HG03280 (cell line): ENCODE results near the gene LRRC28.
"Not testable (repeated sequence)": the region's sequence is repeated elsewhere in the genome, so short reads cannot be mapped to it uniquely, and the experiment has no call there.

Experiments
- ATAC-seq: cut with Tn5 transposase; IDR thresholded peaks from one replicate; pipeline ENCODE4 v1.9.1; 2021; ENCODE audit warnings: mild to moderate bottlenecking, moderate library complexity; ENCODE audit not compliant: unreplicated experiment

LRRC28 gene

DNA sequence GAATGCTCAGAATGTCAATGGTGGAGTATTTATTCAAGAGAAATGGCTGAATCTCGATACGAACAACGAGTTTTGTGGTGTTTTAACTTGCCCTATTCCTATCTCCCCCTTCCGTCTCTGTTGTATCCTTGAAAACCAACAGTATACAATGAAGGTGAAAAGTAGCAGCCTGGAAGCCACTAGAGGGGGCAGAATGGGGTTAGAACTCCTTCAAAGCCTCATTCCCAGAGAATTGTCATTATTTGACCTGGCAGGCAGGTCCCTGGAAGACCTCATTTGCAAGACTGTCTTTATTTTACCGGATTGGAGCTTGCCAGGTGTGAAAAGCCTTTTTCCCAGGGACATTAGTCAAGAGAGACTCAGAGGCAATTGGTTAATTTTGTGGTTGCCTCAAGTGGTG is 139.4 kb downstream of the LRRC28 start:
- no peak for ATAC-seq

DNA sequence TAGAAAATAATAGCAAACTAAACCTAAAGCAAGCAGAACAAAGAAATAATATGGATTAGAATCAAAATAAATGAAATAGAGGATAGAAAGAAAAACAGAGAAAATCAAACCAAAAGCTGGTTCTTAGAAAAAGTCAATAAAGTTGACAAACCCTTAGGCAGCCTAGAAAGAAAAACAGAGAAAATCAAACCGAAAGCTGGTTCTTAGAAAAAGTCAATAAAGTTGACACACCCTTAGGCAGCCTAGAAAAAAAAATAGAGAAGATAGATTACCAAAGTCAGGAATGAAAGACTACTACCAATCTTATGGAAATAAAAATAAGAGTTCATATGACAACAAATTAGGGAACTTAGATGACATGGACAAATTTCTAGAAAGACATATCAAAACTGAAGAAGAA is 142.4 kb downstream of the LRRC28 start:
- ATAC-seq: no peak

DNA sequence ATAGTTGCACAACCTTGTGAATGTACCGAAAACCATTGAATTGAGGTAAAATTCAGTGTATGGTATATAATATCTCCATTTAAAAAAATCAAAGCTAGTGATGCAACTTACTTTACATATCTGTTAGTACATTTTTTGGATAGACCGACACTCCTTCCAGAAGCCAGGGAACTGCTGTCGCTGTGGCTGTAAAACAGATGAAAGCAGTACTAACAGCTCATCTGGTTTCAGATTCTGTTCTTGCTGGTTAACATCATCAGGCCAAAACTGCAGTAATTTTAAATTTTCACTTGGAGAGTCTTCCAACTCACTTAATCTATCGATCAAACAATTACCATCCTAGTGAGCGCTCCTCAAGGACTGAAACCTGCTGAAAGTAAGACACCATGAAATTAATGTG is 145.1 kb downstream of the LRRC28 start:
- ATAC-seq: no peak

DNA sequence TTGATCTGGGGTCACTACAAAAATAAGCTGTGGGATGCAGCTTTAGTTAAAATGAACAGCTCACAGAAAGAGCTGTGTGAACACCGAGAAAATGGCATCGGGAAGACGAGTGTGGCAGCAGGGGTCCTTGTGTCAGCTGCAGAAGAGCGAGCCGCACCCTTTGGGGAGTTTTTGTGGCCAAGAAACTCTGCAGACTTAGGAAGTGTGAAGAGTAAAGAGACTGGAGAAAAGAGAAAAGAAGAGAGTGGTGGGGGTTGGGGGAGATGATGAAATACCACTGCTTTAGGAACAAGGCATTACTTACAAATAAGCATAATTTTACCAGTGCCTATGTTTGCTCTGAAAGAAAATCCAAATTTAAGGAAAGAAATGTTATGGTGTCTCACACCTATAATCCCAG is 147.8 kb downstream of the LRRC28 start:
- no peak for ATAC-seq

DNA sequence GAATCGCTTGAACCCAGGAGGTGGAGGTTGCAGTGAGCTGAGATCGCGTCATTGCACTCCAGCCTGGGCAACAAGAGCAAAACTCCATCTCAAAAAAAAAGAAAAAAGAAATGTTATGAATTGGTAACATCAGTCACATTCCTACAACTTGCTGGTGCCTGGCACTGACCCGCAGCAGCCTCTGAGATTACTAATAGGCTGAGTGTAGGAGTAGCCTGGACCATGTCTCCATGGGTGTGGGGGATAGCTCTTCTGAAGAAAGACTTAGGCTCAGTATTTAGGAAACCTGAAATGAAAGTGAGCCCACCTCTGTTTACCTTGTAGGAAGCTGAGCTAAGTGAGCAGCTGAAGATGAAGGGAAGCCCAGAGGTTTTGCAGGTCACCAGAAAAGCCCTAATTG is 148.3 kb downstream of the LRRC28 start:
- ATAC-seq: no peak

DNA sequence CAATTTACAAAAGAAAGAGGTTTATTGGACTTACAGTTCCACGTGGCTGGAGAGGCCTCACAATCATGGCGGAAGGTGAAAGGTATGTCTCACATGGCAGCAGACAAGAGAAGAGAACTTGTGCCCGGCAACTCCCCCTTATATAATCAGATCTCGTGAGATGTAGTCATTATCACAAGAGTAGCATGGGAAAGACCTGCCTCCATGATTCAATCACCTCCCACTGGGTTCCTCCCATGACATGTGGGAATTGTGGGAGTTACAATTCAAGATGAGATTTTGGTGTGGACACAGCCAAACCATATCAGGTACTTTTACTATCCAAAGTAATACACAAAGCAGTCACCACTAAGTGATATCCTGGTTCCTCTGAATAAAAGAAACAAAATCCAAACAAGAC is 149.9 kb downstream of the LRRC28 start:
- not testable (repeated sequence) for ATAC-seq

DNA sequence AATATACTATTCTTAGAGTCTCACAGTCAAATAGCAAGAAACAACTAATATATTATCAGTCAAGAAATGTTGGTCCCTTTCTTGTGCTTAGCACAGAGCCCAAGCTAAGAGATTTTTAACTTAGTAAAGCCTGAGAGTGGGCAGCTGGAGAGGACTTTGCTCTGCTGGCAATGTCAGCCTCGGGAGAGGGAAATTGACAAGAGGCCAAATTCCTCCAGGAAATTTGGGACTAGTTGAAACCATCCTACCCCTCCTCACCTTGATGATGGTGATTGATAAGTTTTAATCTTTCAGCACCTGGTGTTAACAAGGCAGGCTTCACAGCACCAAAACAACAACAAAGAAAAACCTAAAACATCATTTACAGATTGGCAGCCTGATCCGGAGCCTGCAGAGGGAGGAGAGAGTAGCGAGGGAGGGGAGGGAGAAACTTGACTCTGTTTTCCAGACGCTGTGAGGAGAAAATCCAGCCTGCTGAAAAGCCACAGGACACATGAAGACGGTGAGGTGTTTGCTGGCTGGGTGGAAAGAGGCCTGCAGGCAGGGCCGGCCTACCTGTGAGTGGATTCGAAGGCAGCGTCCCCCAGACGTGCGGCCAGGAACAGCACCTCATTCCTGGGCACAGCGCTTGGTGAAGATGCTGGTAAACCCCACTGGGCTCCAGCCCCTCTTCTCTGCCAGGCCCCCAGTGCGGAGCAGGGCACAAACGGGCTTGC is 150.9 kb downstream of the LRRC28 start:
- ATAC-seq: no peak

DNA sequence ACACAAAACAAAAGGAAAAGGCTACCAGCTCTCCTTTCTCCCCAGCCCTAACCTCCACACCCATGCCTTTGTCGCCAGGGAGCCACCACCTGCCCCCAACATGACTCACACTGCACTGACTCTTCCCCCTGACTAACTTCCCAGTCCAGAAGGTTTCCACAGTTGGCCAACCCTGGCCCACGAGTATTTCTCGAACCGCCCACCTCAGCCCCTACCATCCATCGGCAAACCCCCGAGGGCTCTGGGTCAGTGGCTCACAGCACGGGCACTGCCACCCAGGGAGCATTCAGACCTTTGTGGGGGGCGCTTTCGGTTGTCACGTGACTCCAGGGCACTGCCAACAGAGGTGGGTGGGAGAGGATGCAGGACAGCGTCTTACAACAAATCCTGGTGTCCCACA is 152.3 kb downstream of the LRRC28 start:
- ATAC-seq: no peak

DNA sequence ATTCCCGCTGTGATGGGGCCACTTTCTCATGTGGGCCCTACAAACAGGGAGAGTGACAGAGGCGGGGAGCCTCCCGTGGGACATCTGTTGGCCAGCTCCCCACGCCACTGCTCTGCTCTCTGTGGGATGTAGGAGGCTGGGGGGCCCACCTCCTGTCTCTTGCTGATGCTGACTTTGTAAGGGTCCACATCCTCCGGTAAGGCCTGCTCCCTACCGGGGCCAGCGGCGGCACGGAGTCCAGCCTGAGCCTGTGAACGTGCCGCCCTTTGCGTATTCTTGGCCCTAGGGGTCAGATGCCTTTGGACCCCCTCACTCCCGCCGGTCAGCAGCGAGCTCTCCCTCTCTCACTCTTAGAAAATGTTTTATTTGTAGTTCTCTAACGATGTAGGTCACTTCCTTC is 153.2 kb downstream of the LRRC28 start:
- ATAC-seq: no peak

DNA sequence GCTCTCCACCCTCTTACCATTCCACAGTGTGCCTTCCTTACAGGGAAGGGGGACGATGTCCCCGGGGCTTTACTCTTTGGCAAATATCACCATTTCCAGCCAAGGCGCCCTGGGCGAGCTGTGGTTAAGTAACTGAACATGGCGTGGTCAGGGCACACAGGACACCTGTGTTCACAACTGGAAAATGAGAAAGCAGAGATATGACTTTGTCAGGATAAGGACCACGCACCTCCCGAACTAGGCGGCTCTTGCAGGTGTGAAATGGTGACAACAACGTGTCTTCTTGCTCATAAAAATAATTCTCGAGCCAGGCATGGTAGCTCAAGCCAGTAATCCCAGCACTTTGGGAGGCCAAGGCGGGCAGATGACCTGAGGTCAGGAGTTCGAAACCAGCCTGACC is 154.8 kb downstream of the LRRC28 start:
- no peak for ATAC-seq

DNA sequence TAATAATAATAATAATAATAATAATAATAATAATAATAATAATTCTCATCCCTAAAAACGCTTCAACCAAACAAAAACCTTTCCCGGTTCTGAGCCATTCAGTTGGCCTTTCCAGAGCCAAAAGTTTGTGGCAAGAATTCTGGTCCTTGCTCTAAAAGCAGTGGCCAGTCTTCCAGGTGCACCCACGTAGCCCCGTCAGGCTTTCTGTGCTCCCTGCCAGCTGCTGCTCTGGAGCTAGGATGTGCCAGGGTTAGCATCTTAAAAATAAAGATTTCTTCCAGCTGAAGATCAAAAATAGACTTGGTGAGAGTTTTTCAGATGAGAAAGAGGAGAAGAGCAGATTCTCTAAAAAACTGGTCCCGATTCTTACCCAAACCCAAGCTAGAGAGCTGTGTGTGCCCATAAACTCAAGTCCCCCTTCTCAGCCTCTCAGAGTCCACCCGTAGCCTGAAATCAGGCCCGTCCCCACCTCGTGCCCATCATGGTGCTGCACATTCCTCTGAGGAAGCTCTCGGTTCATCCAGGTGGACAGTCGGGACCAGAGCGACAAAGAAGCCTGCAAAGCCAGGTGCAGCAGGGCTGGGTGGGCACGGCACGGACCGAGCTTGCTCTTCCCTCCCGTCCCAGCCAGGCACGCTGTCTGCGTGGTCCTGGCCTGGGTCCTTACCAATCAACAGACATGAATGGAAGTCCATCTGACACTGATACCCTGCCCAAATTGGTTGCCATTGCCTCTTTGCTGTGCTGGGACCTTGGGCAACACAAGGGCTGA is 155.6 kb downstream of the LRRC28 start:
- no peak for ATAC-seq

DNA sequence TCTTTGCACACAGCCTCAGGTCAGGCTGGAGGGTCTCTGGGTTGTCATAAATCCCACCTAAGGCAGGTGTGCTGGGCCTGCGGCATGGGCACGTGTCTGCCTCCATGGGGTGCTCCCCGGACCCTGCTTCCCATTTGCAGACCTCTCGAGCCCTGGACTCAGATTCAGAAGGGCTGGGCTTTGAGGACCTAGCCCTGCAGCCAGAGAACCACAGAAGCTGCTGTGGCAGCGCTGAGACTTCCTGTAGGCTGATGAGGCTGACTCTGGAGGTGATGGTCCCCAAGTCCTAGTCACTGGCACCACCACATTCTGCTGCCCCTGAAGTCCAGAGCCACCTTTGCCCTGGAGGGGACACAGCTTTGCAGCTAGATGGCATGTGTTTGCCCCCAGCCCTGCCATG is 156.4 kb downstream of the LRRC28 start:
- ATAC-seq: no peak

DNA sequence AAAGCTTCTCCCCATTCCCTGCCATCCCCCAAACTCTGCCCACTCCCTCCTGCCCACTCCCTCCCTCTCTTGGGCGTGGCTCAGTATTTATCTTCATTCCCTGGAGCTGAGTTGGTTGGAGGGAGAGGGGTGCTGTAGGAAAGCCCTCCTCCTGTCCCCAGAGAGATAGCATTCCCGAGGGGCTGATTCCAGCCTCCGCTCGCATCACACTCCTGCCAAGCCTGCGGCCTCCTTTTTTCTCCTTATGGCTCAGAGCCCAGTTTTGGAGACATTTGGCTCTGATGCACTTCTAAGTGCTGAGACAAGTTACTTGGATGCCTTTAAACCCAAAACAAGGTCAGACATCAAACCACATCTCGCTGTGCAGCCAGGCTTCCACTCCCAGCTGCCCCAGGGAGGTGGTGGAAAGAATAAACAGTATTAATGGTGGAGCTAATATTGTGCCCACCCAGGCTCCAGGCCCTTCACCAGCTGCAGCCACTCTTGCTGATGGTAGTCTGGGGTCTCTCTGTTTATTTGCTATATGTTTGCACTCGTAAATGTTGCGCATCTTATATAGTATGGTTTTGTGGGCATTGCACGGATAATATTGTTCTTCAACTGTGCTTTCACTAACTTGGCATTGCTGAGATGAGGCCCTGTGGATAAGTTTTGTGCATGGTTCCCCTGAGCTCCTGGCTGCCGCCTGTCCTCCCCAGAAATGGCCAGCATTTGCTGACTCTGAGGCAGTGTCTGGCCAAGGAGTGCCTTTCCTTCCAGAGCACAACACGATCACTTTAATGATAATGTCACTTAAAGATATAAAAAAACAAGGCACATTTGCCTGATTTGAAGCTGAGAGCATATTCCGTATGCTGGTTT is 157.2 kb downstream of the LRRC28 start:
- ATAC-seq: no peak

DNA sequence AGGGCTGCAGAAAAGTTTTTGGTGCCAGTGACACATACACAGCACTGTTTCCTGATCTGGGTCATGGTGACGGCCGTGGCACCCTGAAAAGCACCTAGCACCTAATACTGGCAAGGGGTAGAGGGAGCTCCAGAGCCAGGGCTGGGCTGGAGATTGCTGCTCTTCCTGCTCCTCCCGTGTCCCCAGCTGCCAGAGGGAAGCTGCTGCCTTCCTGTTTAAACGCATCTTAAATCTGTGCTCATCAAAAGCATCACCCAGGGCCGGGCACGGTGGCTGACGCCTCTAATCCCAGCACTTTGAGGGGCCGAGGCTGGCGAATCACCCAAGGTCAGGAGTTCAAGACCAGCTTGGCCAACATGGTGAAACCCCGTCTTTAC is 157.8 kb downstream of the LRRC28 start:
- ATAC-seq: no peak

DNA sequence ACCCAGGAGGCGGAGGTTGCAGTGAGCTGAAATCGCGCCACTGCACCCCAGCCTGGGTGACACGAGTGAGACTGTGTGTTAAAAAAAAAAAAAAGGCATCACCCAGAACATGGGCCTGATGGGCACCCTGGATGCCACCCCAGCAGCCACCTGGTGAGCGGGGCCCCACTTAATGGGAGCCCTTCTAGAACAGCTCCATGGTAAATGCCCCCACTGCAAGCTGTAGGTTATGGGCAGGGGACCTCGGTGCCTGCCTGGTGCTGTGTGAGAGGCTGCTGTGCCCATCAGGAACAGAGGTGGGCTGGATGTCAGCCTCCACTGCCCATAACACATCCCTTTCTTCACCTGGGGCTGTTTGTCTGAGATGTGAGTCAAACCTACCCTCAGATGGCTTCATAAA is 158.3 kb downstream of the LRRC28 start:
- ATAC-seq: no peak

DNA sequence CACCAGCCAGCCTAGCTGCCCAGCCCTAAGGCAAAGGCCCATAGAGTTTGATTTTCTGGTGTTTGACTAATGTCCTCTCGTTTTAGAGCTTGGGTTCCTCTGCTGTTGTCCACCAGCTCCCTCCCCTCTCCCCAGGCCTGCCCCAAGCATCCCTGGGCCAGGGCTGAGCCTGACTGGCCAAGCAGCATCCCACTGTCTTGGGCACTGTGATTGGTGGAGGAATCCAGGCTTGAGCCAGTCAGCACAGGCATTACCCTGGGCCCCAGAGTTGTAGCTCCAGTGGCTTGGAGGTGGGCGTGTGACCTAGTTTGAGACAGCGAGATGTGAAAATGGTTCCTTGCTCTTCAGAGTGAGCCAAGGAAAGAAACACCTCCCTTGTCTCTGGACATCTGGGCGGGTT is 159.2 kb downstream of the LRRC28 start:
- no peak for ATAC-seq

DNA sequence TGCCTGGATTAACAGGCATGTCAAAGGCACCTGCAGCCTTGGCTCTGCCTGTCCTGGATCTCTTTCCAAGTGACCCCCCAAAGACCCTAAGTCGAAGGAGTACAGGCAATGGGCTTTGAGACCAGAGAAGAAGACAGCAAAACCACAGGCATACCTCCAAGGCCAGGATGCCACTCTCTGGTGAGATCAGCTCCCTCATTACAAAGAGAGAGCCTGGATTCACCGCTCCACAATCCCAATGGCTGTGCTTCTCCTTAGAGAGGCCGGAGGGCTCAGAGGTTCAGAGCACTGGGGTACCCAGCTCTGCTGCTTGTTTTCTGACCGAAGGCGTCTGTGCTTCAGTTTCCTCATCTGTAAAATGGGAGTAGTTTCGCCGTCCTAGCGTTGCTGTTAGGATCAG is 160.0 kb downstream of the LRRC28 start:
- ATAC-seq: no peak

DNA sequence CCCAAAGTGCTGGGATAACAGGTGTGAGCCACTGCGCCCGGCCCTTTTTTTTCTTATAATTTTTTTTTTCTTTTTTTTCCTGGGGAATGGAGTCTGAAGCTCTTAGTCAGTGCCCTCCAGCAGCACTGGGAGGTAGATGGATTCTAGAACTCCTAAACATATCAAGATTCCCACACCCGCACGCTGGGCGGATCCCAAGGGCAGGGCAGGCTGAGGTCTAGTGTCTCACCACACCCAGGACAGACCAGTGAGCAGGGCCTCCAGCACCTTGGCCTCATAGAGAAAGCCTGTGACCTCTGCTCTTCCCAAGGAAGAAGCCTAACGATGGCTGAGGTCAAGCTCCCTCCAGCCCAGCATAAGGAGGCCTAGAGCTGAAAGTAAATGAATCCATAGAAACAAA is 160.8 kb downstream of the LRRC28 start:
- no peak for ATAC-seq

DNA sequence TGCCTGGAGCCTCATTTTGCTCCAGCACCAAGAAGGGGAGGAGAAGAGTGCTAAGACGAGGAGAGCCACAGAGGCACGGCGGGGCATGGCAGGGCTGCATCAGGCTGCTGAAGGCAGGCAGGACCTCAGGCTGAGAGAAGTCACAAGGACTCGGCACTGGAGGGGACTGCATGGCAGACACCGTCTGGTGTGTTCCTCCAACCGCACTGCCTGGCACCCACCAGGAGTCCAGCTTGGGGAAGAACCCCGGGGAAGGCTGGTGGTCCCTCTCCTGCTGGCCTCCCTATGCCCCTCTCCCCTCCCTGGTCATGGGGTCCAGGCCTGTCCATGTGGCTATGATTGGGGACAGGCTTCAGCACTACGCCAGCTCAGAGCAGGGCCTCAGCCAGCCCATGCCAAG is 161.3 kb downstream of the LRRC28 start:
- ATAC-seq: no peak

DNA sequence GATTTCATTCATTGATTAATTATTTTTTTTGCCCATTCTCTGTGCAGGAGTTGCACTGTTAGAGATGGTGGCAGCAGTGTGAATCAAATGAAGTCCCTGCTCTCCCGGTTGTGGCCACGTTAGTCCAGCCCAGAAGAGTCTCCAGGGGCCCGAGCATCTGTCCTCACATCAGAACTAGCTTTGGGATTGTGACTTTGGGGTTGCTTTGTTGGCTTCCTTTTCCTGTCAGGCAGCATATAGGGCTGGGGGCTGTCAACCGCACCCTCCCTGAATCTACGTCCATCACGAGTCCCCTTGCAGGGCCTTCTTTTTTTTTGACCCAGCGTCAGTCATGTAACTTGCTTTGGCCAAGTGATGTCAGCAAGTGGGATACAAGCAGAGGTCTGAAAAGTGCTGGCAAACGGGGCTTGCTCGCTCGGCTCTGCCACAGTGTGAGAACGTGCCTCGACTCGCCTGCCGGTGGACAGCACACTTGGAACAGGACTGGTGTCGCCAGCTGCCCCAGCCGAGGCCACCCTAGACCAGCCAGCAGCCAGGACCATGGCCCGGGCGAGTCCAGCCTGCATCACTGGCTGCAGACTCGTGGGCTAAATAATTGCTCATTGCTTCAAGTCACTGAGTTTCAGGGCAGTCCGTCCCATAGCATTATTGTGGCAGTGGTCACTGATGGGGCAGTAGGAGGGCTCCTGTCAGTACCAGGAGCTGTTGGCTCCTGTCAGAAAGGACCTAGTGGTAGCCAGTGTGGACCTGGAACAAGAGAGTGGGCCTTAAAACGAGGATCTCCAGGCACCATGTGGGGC is 162.9 kb downstream of the LRRC28 start:
- no peak for ATAC-seq
